Measurements from ENCODE around the gene MYRIP.
"Not testable (repeated sequence)": the region's sequence is repeated elsewhere in the genome, so short reads cannot be mapped to it uniquely, and the experiment has no call there.

Gene MYRIP

DNA sequence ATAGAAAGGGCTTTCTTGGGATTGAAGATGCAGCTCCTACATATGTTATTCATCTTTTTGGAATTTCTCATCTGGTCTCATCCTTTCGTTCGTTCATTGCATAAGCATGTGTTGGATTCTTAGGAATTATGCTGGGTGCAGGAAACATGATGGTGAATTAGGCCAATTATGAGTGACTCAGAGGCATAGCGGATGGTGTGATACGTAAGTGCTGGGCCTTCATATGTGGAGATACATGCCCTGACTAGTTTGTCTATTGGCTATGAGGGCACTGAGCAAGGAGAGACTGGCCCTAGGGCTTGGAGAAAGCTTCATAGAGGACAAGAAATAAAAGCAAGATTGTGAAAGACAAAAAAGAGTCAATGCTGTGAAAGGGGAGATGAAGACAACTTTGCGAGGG lies 235.1 kb downstream of the MYRIP start:
- no peak for DNase-seq

DNA sequence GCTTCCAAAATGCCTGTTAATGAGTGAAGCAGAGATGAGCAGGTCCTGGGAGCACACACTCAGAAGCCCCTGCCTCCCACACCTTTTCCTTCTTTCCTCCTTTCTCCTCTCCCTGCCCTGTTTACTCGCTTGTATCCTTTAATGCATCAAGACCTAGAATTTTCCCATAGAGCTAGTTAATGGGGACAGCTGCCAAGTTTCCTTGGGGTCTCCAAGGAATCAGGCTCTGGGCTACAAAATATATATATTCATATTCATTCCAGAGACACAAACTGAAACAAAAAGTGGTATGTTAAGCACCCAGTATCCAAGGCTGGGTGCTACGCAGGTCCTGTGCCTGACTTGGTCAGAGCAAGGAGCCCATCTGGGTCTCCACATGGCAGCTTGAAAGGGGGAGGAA lies 235.6 kb downstream of the MYRIP start:
- no peak for DNase-seq

DNA sequence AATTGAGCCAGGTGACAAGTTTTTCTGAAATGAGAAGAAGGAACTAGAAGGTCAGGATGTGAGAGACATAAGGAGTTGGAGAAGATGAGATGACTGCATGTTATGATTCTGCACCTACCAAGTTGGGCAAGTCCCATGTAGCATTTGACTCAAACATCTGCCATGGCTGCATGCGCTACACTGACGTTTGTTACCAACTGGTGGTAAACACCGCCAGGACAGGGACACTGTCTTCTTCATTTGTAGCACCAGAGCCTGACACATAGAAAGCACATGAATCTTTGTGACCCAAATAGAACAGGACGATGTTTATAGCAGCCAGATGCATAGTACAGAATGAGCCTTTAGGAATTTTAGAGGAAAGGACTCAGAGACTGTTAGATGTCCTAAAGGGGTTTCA lies 236.7 kb downstream of the MYRIP start:
- no peak for DNase-seq

DNA sequence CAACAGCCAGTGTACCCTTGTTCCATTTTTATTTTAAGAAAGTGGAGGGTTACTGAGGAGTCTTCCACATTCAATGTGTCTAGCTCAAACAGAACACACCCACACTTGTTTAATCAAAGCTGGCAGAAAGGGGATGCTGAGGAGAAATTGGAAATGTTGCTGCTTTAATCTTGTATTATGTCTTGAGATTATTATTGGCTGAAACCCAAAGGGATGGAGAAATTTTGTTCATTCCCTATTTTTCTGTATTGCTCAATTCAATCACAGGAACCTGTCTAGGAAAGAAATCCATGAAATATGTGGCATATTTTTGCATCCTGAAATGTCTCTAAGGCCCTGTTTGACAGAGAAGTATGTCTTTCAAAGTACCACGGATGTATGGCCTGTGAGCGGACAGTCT lies 238.0 kb downstream of the MYRIP start:
- no peak for DNase-seq

DNA sequence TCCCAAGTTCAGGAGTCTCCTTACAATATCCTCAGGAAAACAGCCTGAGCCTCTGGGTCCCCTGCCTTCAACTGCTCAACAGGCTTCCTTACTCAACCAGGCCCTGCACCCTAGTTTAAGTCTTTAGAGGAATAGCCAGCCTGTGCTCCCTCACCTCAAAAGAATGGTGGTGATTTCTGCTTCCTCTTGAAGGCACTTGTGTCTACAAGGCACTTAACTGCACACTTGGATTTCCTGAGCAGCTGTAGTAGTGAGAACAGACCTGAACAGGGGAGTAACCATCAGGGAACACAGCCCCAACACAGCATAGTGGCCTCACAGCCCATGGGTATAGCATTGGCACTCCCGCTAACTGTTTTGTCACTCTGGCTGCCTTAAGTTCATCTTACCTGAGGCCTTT lies 244.3 kb downstream of the MYRIP start:
- DNase-seq, result no peak

DNA sequence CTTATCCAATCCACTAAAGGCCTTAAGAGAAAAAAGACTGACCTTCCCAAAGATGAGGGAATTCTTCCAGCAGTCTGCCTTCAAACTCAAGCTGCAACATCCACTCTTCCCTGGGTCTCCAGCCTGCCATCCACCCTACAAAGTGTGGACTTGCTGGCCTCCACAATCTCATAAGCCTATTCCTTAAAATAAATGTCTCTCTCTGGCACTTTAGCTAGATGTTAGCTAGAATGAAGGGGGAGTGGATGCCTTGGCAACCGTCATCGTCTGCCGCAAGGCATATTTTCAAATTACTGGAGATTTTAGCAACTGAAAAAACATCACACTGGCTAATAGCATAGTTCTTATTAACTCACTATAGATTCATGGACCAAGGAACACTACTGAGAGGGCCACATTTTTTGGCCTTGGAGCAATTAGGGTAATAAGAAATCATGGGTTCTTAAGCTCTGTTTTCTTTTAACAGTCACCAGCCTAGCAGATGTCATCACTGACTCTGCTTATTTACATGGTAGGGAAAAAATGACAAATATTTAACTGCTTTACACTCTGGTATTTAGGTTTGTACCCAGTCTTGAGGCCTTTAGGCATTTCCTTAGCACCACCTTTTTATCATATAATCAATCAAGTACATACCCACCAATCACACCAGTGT lies 245.3 kb downstream of the MYRIP start:
- DNase-seq, result no peak

DNA sequence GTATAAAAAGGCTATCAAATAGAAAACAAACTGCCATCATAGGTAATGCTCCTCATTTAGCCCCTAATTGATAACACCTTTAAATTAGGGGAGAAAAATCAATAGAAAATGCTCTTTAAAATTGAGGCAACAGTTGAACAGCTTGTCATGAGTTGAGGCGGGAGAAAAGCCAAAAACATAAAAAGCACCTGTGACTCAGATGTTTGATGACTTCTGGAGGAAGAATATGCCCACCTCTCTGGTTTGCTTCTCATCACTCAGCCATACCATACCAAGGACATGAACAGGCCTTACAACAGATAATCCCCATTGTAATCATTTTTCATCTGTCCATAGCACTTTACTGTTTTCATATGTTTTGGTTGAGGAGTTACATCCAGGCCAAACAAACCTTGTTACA lies 246.0 kb downstream of the MYRIP start:
- DNase-seq, result no peak

DNA sequence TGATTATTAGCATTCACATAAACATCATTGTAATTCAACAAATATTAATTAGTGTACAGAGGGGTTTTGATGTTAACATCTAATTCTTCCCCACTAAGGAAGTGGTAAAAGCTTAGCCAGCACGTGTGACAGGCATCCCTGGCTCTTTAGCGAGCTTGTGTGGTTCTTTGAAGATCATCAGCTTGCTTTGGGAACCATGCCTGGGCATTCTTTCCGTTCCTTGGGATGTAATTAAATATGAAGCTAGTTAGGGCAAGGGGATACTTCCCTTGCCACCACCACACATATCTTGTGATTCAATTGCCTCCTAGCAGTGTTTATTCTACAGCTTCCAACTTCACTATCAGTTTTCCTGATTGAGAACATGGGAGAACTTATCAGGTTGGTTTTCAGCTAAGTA lies 246.5 kb downstream of the MYRIP start:
- DNase-seq, result no peak

DNA sequence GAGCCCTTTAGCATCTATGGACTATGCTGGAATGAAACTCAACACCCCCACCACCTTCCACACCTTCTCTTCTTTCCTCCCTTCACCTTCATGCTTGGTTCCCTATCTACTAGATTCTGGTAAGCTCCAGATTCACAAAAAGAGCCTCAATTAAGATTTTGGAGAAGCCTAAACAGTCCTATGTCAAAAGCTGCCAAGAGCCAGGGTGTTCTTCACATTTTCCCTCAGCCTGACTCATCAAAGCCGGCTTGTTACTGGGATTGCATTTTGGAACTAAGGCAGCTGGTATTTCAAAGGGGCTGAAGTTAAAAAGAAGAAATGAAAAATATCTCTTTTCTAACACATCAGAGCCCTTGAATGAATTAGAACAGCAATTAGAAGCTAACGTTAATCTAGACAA lies 247.7 kb downstream of the MYRIP start:
- DNase-seq, result no peak

DNA sequence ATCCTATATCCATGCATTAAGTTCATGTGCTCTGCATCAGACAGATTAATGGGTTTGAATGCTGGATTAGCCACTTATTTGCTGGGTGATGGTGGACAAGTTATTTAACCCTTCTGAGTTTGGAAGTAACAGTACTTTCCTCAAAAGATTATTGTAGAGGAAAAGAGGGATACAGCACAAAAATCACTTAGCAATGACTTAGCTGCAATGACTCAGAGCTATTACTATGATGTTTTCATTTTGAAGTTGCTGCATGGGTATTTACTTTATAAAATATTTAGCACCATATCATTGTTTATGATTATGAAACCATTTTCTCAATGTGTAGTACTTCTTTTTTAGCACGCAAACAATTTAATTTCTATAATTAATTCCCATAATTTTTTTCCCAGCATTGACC lies 248.4 kb downstream of the MYRIP start:
- no peak for DNase-seq

DNA sequence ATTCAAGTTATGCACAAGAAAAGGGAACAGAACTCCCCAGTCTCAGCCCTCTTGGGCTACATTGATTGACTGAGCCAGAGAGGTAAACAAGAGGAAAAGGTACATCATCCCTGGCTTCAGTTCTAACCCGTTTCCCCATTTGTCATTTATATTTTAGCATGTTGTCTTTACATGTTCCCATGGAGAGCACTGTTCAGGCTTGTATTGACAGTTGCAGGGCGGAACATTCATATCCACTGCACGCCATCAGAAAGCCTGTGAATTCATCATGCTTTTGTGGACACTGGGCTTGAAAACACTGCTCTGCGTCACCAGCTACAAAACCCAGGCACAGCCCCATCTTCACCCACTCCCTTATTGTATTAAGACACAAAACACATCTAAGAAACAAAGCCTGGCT lies 259.2 kb downstream of the MYRIP start:
- DNase-seq, result peak; percentile 42

DNA sequence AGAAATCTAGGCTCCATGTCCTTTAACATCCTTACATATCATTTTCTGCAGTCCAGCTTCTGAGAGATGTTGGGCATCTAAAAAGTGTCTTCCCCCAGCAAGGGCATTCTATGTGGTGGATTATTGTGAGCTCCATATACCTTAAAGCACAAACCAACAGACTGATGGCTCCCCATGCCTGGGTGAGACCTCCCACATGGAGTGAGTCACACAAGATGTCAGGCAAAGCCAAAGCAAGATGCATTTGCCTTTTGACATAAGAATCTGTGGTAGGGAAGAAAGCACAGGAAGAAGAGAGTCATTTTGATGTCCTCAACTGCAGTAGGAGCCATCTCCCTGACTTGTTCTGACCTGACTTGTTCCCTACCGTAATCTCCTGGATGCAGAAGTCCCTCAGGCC lies 261.4 kb downstream of the MYRIP start:
- DNase-seq, result no peak

DNA sequence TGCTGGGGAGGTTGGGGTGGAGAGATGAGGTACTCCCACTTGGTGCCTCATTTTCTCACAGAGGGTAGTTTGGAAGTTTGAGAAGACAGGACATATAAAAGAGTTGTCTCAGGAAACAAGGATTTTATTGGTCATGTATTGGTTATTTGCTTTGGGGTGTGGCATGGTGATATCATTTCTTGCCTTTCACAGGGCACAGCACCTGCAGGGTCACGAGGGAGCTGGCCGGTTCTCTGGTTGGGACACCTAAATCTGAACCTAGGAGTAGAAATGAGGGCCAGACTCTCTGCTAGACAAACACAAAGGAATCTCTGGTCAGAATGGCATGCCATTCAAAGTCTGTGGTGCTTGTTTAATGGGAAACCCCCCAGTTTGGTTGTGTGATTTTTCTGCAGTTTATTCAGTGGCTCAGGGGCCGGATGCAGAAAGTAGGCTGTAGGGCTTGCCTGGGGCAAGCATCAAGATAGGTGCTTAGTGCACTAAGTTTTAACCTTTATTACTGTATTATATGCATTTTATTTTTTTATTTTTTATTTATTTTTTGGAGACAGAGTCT lies 262.4 kb downstream of the MYRIP start:
- DNase-seq, result no peak

DNA sequence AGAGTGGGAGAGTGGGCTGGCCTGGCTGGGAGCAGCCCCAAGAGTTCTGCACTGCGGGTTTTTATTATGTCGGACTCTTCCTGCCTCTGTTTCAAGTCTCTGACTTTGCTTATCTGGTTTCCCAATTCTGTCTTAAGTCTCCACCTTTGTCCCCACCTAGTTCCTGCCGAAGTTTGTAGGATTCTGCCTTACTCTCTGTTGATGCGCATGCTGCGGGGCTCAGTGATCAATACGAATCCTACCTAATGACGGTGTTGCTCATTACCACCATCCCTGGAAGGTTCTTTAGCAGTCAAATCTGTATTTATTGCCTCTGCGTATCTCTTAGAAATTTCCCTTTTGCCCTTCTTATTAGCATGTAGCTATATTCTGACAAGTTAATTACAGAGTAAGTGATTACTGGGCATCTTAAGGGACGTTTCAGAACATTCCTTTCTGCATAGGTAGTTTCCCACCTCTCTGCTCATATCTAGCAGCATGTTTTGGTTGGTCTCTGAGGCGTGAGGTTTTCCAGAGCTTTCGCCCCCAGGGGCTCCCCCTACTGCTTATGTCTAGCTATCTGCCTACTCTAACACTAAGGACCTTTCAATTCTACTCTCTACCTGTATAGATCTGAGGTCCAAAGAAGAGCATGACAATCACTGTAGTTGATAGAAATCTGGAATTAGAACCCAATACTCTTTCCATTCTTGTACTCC lies 264.1 kb downstream of the MYRIP start:
- no peak for DNase-seq

DNA sequence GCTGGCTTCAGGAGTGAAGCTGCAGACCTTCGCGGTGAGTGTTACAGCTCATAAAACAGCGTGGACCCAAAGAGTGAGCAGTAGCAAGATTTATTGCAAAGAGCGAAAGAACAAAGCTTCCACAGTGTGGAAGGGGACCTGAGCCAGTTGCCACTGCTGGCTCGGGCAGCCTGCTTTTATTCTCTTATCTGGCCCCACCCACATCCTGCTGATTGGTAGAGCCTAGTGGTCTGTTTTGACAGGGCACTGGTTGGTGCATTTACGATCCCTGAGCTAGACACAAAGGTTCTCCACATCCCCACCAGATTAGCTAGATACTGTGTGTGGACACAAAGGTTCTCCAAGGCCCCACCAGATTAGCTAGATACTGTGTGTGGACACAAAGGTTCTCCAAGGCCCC lies 267.7 kb downstream of the MYRIP start:
- DNase-seq, result not testable (repeated sequence)

DNA sequence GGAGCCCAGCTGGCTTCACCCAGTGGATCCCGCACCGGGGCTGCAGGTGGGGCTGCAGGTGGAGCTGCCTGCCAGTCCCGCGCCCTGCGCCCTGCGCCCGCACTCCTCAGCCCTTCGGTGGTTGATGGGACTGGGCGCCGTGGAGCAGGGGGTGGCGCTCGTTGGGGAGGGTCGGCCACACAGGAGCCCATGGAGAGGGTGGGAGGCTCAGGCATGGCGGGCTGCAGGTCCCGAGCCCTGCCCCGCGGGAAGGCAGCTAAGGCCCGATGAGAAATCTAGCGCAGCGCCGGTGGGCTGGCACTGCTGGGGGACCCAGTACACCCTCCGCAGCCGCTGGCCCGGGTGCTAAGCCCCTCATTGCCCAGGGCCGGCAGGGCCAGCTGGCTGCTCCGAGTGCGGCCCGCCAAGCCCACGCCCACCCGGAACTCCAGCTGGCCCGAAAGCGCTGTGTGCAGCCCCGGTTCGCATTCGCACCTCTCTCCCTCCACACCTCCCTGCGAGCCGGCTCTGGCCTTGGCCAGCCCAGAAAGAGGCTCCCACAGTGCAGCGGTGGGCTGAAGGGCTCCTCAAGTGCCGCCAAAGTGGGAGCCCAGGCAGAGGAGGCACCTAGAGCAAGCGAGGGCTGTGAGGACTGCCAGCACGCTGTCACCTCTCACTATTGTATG lies 268.6 kb downstream of the MYRIP start:
- not testable (repeated sequence) for DNase-seq

DNA sequence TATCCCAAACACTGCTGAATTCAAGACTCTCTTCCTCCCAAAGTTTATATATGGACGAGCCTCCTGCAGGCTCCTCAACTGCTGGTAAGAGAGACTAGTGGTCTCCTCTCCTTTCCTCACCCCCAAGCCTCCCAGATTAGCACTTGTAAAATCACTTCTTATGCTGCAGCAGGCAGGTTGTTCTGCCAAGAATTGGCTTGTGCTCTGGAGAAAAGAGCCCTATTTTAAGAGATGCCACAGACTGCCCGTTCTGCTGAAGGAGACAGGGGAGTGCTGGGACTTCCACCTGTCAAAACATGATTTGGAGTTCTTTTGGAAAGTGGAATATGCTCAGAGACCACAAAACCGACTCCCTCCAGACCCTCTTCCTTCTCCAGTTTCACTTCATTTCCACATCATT lies 269.2 kb downstream of the MYRIP start:
- peak; percentile 38 for DNase-seq

DNA sequence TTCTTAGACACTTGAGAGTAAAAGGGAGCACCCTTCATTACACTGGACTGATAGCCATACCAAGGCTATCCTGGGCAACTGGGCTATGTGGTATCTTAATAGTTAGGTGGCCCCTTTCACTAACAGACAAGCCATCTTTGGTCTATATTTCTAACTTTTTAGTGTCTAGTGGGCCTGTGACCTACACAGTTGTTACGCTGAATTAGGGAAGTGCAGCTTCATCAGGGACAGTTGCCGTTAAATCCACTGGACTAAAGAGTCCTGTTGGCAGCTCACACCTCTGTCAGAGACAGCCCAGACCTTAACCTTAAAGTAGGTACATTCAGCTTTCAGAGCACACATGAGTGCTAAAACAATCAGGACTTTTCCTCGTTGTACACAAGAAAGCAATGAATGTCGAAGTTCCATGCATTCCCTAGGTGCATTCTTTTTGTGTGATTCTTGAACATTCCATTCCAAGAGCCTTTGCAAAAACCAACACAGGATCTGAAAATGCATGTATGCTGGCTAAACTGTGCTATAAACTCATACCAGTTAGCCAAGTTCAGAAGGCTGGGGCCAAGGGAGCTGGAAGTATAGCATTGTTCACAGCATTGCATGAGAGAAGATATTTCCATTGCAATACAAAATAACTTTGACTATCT lies 269.9 kb downstream of the MYRIP start:
- peak; percentile 62 for DNase-seq

DNA sequence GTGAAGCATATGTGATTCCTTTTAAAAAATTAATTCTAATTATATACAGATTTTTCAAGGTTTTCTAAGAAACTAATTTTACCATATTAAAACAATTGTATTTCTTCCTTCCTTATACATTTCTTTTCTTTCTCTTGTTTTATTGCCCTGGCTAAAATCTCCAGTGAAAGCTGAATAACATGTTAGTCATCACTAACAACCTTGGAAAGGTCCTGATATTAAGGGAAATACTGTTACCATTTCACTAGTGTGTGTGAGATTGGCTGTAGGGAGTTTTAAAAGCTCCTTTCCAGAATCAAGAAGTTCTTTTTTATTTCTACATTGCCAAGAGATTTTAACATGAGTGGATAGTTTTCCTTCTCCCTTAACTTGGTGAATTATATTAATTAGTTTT lies 270.4 kb downstream of the MYRIP start:
- DNase-seq, result no peak

DNA sequence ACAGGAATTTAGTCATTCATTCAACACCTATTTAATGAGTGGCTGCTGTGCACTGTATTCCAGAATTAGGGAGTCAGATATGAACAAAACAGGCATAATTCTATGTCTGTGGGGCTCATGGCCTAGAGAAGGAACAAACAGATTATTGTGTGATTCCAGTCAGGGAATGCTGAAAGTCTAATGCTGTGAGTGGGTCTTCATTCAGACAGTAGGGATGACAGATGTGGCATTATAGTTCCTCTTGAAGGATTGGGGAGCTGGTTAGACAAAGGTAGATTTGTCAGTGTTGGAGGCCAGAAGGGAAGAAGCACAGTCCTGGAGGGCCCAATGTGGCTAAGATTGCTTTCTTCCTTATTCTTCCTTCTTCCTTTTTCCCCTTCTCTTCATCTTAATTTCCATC lies 273.7 kb downstream of the MYRIP start:
- DNase-seq, result no peak

DNA sequence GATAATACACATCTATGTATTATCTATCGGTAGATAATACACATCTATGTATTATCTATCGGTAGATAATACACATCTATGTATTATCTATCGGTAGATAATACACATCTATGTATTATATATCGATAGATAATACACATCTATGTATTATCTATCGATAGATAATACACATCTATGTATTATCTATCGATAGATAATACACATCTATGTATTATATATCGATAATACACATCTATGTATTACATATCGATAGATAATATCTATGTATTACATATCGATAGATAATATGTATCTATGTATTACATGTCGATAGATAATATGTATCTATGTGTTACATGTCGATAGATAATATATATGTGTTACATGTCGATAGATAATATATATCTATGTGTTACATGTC lies 275.0 kb downstream of the MYRIP start:
- DNase-seq, result not testable (repeated sequence)

DNA sequence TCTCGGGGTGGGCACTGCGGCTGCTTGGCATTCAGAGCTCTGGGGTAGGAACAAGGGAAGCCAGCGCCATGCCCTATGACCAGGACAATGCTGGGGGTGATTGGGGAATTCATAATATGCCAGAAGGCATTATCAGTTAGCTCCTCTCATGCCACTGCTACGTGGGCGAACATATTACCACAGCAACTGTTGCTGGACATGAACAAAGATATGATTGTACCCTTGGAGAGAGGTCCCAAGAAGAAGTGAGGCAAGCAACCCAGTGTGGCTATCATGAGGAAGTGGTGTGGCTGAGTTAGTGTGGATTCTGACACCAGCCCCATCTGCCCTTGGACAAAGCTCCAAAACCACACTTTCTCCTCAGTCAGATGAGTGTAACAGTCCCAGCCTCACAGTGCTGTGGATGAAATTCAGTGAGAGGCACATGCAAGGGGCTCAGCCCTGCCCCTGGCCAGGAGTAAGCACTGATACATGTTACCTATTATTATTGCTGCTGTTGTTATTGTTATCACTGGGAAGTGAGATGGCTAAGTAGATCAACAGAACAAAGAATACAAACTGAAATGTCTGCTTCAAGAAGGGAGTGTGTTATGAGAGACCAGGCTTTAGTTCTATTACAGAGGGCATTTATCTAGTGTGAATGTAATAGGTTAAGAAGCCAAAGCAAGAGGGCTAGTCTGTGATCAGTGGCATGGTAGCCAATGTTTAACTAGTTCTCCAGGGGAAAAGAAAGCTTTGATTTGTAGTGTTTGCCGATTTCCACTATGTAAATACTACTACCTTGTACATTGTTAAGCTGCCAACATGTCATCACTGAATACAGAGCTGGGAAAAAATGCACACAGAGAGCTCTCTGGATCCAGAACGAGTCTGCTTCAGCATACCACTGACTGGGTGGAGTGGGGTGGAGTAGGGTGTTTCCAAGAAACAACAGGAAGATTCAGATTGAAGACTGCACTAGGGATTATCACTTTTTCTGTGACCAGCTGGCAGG lies 277.8 kb downstream of the MYRIP start:
- no peak for DNase-seq

Data from right hindlimb (tissue), 1 donor.